NOMO-1 treated with DMSO at 0.1 percent for 48 hours (cell line): ENCODE measurements around the gene PIP4K2A.
"Not testable (repeated sequence)": the region's sequence is repeated elsewhere in the genome, so short reads cannot be mapped to it uniquely, and the experiment has no call there.

Experiments used
- DNase-seq: peaks from one replicate; lab custom pipeline; 2025; ENCODE audit not compliant: unreplicated experiment; lab: John Stamatoyannopoulos, UW

PIP4K2A gene

GRCh38 chr10:22719406-22720042 is 5.1 kb upstream of the PIP4K2A start:
- no peak for DNase-seq

GRCh38 chr10:22718659-22719058 is 4.3 kb upstream of the PIP4K2A start:
- not testable (repeated sequence) for DNase-seq

DNA sequence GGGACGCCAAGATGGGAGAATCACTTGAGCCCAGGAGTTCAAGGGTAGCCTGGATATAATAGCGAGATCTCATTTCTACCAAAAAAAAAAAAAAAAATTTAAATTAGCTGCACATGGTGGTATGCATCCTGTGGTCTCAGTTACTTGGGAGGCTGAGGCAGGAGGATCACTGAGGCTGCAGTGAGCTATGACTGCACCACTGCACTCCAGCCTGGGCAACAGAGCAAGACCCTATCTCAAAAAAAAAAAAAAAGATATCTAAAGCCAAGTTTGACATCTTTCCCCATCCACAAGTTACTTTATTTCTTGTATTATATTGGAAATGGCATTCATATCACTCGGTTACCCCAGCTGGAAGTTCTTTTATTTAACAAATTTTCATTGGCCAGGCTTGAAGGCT is 3.4 kb upstream of the PIP4K2A start:
- DNase-seq: no peak

DNA sequence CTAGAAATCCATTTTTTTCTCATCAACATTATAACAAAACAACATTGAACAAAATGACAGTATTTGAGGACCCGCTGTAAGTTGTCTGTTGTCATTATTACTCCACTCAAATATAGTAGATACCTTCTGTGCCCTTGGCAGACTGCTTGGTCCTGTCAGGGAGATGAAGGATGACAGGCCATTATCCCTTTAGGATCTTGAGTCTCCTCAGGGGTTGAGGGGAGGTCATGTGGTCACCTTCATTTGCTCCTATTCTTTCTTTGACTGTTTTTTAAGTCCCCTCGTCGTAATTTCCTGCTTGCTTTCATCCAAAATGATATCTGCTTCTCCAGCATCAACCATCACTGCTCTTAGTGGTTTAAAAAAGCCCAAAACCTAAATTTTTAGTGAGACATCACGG is 2.6 kb upstream of the PIP4K2A start:
- DNase-seq: no peak

DNA sequence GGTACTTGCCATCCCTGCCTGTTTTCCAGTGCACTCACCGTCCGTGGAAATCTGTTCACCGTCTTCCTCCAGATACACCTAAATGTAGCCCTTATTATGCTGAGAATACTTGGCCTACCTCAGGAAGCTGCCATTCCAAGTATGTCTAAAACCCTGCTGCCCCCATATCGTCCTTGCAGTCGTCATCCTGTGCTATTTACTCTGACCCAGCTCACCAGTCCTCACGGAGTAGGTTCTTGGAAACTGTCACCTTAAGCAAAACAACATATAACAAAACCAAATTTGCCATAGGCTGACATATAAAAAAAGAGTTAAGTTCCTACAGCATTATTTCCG is 880 bp upstream of the PIP4K2A start:
- DNase-seq: no peak

DNA sequence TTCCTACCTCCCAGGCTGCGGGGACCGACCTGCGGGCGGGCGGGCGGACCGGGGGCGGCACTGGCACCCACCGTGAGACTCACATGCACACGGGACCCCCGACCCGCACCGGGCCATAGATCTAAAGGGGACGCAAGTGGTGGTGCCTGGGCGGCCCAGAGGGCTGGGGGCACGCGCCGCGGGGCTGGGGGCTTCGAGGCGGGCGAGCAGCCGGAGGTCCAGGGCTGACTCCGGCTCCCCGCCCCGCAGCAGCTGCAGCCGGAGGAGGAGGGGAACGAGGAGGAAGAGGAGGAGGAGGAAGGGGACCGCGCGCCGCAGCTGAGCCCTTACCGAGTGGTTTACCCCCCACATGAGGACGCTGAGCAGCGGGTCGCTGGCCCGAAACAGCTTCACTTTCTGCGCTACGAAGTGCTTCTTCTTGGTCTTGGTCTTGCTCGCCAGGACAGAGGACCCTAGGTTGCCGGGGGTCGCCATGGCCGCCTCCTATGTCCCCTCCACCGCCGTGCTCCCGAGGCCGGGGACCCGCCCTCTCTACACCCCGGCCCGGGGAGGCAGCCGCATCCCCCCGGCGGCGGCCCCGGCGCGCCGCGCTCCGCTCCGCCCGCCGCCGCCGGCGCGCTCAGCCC is 412 bp downstream of the PIP4K2A start:
- DNase-seq: peak; percentile 21

GRCh38 chr10:22712956-22713852 is 1.2 kb downstream of the PIP4K2A start:
- DNase-seq: peak; percentile 3

DNA sequence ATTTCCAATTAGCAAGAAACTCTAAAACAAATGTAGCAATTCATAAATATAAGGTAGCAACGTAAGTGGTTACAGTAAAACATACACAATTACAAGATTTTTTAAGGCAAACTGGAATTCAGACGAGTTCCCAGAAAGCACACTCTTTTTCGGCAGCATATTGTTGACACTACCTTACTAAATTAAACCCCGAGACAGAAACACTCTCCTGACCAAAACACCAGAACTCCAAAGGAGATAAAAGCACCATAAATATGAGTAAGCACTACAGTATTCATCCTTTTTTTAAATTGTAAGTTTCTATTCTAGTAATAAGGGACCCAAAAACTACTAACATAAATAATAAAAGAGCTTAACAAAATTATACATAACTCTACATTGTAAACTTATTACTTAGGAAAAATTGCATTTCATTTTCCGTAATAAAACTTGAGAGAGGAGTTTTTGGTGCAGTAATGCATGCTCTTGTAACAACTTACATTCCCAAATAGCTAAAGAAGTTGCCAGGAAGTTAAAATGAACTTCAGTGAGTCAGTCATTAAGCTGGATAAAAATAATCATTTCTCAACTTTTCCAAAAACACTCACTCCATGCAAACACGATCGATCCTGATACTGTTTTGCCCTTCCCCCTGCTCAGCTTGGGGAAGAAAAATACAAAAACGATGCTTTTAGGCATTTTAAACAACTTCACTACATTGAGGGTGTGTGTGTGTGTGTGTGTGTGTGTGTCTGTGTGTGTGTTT is 2.0 kb downstream of the PIP4K2A start:
- DNase-seq: no peak

DNA sequence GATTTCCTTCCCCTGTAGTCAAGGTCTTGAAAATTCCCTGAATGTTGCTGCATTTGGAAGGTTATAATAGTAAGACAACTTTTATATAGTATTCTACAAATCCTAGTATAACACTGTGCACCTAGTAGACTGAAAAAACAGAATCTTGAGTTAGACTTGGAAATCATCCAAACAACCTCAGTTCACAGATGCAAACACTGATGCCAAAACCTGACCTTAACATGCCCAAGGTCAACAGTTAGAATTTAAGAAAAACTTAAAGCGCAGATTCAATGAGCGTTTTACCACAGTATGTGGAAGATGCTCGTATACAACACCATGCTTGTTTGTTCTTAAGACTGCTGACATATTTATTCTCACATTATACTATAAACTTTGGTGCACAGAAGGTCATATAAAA is 3.0 kb downstream of the PIP4K2A start:
- no peak for DNase-seq

DNA sequence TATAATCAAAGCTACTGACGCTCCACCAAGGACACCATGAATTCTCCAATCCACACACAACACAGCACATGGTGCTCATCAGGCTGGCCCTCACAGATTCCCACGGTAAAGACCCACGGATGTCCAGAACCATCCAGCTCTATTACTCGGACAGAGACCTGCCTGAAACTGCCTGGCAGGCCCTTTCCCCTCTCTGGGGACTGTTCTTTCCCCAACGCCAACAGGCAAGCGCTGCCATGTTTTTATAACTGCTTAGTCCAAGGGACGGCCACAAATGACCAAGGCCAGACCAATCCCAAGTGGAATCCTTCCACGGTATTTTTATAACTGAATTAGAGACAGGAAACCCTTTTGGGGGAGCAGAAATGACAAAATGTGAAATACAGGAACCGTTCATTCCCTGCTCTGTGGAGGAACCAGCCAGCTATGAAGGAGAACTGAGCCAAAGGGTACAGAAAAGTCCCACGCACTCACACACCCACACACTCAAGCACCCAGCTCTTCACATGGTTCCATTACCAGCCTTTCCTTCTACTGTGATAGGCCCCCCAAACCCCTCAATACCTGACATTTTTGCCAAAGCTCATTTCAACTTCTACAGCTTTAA is 4.1 kb downstream of the PIP4K2A start:
- DNase-seq: peak; percentile 3

DNA sequence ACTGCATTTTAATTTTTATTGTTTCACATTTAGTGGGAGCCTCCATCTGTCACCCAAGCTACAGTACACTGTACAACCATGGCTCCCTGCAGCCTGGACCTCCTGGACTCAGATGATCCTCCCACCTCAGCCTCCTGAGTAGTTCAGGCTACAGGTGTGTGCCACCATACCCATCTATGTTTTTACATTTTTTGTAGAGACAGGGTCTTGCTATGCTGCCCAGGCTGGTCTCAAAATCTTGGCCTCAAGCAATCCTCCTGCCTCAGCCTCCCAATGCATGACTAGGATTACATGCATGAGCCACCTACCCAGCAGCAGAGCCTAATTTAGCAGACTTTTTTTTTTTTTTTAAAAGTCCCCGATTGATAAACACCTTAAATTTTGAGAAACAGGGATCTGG is 5.6 kb downstream of the PIP4K2A start:
- no peak for DNase-seq

DNA sequence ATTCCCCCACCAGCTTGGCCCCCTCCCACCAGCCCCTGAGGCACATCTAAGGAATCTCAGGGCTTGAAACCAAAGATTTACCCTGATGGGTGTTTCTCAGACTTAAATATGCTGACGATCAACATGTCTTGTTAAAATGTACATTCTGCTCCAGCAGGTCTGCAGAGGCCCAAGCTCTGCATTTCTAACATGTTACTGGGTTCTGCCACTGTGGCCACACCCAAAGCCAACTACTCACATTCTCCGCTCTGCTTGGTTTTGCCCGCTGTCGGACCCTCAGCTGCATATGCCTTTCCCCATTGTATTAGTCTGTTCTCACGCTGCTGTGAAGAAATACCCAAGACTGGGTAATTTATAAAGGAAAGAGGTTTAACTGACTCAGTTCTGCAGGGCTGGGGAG is 8.9 kb downstream of the PIP4K2A start:
- DNase-seq: no peak

DNA sequence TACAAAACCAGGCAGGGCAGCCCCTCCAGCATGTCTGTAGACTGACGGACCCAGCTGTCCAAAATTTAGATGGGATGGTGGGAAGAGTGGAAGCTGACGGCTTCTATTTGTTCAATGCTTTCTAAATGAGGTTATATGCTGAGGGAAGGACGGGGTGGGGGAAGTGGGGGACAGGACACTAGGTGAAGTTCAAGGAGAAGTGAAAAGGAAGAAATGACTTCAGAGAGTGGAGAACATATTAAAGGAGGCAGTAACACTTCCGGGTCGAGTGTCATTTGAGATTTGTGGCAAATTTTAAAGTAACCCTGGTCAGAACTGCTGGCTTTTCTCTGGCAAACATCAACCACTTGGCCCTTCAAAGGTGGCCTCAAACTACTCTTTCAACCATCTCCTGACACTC is 9.4 kb downstream of the PIP4K2A start:
- peak; percentile 45 for DNase-seq

- peak; percentile 83 for DNase-seq
Observed at GRCh38 chr10:22704471-22704911, 9.9 kb downstream of the PIP4K2A start.

DNA sequence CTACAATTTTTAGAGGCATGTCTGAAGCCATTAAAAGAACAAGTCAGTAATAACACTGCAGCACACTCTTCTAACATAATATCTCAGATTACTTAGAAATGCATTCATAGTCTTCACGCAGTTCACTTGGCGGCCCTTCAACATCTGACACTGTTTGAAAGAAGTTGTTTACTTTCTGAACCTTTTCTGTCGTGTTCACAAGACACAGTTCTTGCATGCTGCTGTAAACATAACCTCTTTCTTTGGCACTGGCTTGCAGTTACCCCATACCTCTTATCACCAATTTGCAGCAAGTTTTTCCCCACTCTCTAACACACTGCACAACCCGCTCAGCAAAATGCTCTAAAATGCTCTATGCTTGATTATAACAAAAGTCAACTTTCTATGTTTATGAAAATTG is 12.0 kb downstream of the PIP4K2A start:
- DNase-seq: no peak

DNA sequence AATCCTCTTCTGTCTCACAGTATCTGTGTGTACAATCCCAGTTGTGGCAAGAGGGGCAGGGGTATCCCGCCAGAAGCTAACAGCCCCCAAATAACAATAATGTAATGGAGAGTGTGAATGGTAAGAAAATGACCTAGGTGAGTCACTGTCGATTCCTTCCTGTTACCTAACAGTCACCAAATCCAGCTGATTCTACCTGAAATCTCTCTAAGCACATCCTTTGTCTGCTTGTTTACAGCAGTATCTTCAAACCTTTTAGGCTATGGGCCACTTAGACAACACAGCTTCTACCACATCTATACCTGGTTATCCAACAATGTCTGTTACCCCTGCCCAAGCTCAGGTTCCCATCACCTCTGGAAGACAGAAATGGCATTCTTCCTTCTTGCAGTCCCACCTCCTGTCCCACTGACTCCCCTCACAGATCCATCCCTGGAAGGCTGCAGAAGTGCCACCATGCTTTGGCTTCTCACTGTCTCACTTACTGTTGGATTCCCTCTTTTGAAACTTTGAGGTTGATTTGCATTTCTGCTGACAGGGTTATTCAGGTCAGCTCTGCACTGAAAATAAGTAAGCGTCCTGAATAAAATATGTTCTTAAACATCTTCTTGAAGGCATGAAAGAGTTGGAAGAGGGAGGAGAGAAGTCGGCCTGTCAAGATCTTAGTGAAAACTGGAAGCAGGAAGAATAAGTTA is 13.1 kb downstream of the PIP4K2A start:
- no peak for DNase-seq

- DNase-seq: no peak
Observed at GRCh38 chr10:22700489-22700888, 13.9 kb downstream of the PIP4K2A start.

GRCh38 chr10:22699976-22700375 is 14.4 kb downstream of the PIP4K2A start:
- DNase-seq: no peak

DNA sequence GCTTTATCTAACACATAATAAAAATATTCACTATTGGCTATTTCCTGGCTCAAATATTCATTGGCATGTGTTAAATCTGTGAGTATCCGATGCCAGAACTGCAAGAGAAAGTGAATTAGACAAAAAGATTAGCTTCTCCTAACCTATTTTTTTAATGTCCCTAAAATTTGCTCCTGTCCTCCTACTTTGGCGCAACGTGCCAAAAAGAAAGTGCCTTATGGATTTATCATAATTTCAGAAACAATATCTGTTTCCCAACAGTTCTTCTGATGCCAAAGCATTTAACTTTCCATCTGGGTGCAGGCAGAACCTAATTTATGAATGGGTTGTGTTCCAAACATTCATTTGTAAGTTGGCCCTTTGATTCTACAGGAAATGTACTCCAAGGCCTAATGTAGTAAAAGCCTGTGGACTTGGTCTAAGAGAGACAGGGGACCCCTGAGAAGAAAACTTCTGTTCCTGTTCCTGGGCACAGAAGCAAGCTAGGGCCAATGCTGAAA is 15.4 kb downstream of the PIP4K2A start:
- no peak for DNase-seq

GRCh38 chr10:22697800-22698199 is 16.6 kb downstream of the PIP4K2A start:
- DNase-seq: no peak
